Measurements from ENCODE around the gene POLD1.

GRCh38 chr19:50431343-50432220 is 47.4 kb downstream of the POLD1 start:
- TF ChIP-seq, protein P1, sequence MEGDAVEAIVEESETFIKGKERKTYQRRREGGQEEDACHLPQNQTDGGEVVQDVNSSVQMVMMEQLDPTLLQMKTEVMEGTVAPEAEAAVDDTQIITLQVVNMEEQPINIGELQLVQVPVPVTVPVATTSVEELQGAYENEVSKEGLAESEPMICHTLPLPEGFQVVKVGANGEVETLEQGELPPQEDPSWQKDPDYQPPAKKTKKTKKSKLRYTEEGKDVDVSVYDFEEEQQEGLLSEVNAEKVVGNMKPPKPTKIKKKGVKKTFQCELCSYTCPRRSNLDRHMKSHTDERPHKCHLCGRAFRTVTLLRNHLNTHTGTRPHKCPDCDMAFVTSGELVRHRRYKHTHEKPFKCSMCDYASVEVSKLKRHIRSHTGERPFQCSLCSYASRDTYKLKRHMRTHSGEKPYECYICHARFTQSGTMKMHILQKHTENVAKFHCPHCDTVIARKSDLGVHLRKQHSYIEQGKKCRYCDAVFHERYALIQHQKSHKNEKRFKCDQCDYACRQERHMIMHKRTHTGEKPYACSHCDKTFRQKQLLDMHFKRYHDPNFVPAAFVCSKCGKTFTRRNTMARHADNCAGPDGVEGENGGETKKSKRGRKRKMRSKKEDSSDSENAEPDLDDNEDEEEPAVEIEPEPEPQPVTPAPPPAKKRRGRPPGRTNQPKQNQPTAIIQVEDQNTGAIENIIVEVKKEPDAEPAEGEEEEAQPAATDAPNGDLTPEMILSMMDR (conservative IDR thresholded peaks at IDR 0.05; ENCODE audit: low read length), result no peak
- no peak for TF ChIP-seq EZH2phosphoT487 (IDR thresholded peaks at IDR 0.05; ENCODE audit: borderline replicate concordance, low read depth, low read length)

All from OCI-LY7 (cell line).